PFSK-1 (cell line): ENCODE results near the gene TAX1BP1.

Source experiments
- FOXP2 ChIP-seq: optimal IDR thresholded peaks from 2 replicates; pipeline ENCODE3; 2011; ENCODE audit warnings: borderline replicate concordance, control low read depth, inconsistent platforms; ENCODE audit not compliant: insufficient read depth; ENCODE audit errors: extremely low read length, extremely low read depth
- POLR2AphosphoS5 ChIP-seq: IDR thresholded peaks from 2 replicates; pipeline ENCODE4 v1.6.1; 2012; ENCODE audit warnings: low read depth, mild to moderate bottlenecking, control low read depth, low read length, moderate library complexity
- REST ChIP-seq, 2 experiments: IDR thresholded peaks; 2 replicates each; pipeline versions ENCODE4 v1.6.1 to v1.8.0; 2011 to 2012; ENCODE audit warnings: low read depth in 2 of 2, low read length in 2 of 2, control low read depth in 1 of 2, inconsistent platforms in 1 of 2, mild to moderate bottlenecking in 1 of 2, moderate library complexity in 1 of 2; ENCODE audit not compliant: insufficient read depth in 1 of 2
- SIN3A ChIP-seq: IDR thresholded peaks from 2 replicates; pipeline ENCODE4 v1.6.1; 2012; ENCODE audit warnings: mild to moderate bottlenecking, low read length, moderate library complexity, borderline replicate concordance; ENCODE audit not compliant: insufficient read depth
- TAF1 ChIP-seq: IDR thresholded peaks from 2 replicates; pipeline ENCODE4 v1.6.1; 2012; ENCODE audit warnings: low read length, control low read depth, borderline replicate concordance; ENCODE audit not compliant: insufficient read depth

The TAX1BP1 gene

GRCh38 chr7:27771111-27771510 lies 31.1 kb downstream of the TAX1BP1 start:
- TF ChIP-seq REST (IDR thresholded peaks at IDR 0.05; ENCODE audit: insufficient read depth in 1 of 2, low read depth in 2 of 2, low read length in 2 of 2) (no peak), TAF1 (no peak), FOXP2 (no peak), SIN3A (no peak), POLR2AphosphoS5 (no peak)

GRCh38 chr7:27774717-27775328 lies 34.9 kb downstream of the TAX1BP1 start:
- TF ChIP-seq FOXP2 (no peak), POLR2AphosphoS5 (no peak), SIN3A (no peak), TAF1 (no peak), REST (IDR thresholded peaks at IDR 0.05; ENCODE audit: insufficient read depth in 1 of 2, low read depth in 2 of 2, low read length in 2 of 2) (no peak)

- no peak for TF ChIP-seq REST (IDR thresholded peaks at IDR 0.05; ENCODE audit: insufficient read depth in 1 of 2, low read depth in 2 of 2, low read length in 2 of 2)
- TF ChIP-seq SIN3A, result no peak
- no peak for TF ChIP-seq FOXP2
These were observed 35.8 kb downstream of the TAX1BP1 start for GRCh38 chr7:27775782-27776181.

GRCh38 chr7:27777662-27778061 lies 37.7 kb downstream of the TAX1BP1 start:
- no peak for TF ChIP-seq TAF1
- no peak for TF ChIP-seq SIN3A
- no peak for TF ChIP-seq POLR2AphosphoS5
- no peak for TF ChIP-seq FOXP2

GRCh38 chr7:27779873-27780272 lies 39.9 kb downstream of the TAX1BP1 start:
- no peak for TF ChIP-seq FOXP2
- TF ChIP-seq TAF1, result no peak
- TF ChIP-seq POLR2AphosphoS5, result no peak
- TF ChIP-seq SIN3A, result no peak
- TF ChIP-seq REST (IDR thresholded peaks at IDR 0.05; ENCODE audit: insufficient read depth in 1 of 2, low read depth in 2 of 2, low read length in 2 of 2), result no peak
